GM18868 (cell line): ENCODE results near the gene GNB1L.

ENCODE experiments used
- ATAC-seq: cut with Tn5 transposase; IDR thresholded peaks from one replicate; pipeline ENCODE4 v1.9.1; 2021; ENCODE audit warnings: mild to moderate bottlenecking, moderate library complexity; ENCODE audit not compliant: unreplicated experiment

Gene GNB1L

DNA sequence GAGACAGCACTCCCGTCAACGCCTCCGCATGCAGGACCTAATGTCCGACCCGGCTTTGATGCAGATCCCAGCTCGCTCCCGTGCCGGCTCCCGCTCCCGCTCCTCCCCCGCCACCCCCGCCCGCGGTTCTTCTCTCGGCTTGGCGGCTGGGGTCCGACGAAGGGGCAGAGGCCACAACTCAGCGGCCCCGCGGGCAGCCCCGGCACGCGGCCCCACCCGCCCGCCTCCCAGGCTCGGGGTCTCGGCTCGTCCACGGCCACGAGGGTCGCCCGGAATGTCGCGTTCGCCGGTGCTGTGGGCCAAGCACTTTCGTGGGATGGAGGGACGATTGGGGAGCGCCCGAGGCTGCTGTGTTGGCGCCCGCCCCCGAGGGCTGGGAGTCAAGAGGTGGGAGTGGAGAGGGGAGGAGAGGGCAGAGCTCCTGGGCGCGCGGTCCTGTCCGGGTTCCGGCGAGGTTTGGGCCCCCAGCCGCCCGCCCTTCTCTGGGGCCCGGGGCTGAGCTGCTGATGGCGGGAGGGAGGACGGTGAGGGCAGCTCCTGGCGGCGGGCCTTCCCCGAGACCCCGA, 99.4 kb downstream of the GNB1L start:
- no peak for ATAC-seq

DNA sequence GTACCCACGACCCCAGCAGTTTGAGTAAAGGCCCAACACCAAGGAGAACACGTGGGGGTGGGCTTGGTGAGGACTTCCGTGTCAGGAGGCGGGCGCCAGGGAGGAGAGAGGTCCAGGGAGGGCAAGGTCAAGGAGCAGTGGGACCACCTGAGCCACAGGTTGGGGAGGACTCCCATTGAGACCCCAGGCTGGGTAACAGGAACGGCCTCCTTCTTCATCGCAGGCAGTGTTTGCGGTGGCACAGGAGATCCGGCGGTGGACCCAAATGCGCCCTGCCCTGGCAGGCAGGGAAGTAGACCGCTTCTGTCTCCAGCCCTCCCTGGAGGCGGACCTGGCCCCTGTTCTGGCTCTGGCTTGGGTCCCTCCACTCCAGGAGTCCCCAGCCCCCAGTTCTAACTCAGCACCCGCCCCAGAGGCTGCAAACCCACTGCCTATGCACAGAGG, 100.0 kb downstream of the GNB1L start:
- no peak for ATAC-seq

DNA sequence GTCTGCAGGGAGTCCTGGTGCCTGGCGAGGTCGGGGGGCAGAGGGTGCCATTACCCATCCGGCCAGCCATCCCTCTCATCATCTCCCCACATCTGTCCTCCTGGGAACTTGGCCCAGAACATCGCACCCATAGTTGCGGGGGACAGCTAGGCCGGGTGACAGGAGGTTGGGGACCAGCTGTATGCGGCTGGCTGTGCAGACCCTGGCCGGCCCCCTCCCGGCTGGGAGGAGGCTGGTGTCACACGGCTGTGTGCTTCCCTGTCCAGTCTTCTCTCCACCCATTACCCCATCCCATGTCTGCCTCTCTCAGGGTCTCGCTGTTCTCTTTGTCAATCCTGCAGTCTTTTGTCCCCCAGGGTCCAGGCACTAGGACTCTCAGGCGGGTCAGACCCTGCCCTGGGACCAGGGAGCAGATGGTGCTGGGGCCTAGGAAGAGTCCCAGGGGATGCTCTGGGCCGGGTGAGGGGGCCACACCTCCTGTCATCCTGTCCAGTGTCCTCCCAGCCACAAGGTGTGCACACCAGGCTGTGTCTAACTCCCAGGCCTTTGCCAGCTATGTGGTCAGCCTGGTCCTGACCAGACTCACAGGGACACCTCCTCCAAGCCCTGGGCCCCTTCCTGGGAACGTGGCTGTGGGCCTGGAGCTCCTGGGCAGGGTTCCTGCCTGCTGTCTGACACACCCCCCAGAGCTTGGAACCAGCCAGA, 100.5 kb downstream of the GNB1L start:
- no peak for ATAC-seq

GRCh38 chr22:19753090-19753842, 101.4 kb downstream of the GNB1L start:
- ATAC-seq: no peak

DNA sequence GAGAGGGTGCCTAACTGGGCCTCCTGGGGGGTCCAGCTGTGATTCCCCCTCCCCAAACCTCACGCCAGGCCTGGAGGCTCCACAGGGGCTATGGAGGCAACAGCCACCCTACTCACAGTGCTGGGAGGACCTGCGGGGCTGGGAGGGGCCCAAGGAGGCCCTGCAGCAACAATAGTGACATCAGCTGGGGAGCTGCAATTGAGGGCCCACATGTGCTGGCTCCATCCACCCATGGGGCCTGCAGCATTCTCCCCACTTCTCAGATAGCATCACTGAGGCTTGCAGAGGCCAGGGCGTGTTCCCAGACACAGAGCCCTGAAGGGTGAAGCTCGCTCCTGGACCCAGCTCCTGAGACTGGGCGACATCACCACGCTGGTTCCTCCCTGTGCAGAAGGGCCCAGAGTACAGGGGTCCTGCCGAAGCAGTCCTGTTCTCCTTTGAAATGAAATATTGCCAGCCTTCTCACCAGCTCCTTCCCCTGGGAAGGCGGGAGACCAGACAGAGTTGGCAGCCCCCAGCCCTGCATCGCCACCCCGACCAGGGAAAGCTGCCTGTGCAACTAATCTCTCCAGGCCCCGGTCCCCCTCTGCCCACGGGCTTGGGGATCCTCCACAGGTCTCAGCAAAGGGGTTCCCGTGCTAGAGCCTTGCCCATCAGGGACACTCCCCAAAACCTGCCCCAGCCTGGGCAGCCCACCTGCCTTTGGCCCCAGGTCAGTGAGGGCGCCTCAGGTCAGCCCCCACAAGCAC, 103.0 kb downstream of the GNB1L start:
- no peak for ATAC-seq

DNA sequence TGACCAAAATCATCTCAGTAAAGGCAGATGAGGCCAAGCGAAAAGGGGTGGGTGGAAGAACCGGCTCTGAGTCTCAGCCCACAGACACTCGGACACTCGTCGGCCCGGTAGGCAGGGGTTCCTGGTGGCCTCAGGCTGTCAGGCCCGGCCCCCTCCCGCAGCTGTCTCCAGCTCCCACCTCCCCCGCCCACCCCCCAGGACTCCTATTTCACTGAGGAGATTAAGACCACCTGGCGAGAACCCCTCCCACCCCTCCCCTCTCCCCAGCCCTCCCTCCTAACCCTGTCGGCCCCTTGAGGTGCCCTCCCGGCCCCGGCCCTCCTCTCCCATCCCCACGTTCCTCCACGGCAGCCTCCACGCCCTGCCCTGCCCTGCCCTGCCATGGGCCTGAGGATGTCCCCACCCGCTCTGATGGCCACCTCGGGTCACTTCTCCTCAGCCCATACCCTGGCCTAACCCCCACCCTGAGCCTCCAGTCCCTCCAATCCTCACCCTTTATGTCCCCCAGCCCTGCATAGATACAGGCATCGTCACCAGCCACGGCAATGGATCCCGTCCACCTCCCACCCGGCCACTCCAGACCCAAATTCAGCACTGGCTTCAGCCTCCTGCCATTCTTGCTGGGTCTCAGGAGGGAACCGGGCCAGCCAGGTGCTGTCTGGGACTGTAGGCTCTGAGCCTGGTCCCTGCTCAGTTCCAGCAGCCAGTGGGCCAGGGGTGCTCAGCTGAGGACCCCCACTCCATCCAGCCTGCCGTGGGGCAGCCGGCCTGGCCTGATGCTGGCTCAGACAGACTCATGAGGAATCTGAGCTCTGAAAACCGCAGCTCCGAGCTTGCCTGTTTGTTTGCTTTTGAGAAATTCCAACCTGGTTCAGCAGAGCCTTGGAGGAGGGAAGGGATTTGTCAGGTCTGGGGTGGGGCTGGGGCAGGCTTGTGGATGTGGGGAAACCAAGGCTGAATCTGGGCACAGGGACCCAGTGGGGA, 103.9 kb downstream of the GNB1L start:
- ATAC-seq: no peak

- no peak for ATAC-seq
Observed at GRCh38 chr22:19749876-19750275, 104.8 kb downstream of the GNB1L start.

DNA sequence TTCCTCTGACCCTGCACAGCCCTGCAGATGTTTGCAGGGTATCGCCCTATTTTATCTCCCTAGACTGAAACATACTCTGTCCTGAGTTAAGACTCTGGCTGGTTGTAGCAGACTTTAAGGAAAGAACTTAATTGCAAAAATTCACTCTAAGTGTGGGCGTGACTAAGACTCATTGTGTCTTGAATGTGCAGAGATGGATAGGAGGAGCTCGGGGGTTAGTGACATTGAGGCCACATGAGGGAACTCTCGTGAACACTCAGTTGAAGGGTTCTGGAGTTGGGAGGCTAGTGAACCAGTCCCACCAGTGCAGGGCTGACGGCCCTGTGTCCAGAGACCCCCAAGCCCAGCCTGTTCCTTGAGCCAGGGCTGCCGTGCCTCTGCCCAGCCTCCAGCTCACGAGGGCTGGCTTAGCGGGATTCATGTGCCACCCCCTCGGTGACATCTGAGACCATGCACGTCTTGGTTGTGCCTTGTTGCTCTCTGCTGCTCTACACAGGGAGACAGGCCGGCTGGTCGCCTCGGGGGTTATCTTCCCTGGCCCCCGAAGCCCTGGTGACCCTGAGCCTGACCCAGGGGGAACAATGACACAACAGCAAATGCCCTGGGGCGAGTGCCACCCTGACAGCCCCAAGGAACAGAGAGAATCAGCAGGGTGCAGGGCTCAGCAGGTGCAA, 105.5 kb downstream of the GNB1L start:
- ATAC-seq: no peak

DNA sequence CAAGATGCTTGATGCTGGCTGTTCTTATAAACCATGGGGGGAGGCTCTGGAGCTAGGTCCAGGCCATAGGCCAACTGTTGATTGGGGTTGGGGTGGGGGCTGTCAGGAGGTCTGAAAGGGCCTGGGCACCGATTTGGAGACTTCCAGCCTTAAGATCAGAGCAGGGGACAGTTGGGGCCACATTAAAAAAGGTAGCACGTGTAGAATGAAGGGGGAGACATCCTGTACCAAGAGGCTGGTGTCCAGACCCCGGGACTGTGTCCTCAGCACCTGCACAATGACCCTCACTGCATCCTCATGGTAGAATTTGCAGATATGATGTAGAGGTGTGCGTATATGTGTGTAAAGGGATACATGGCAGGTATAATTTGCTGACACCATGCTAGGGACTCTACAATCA, 106.5 kb downstream of the GNB1L start:
- no peak for ATAC-seq

DNA sequence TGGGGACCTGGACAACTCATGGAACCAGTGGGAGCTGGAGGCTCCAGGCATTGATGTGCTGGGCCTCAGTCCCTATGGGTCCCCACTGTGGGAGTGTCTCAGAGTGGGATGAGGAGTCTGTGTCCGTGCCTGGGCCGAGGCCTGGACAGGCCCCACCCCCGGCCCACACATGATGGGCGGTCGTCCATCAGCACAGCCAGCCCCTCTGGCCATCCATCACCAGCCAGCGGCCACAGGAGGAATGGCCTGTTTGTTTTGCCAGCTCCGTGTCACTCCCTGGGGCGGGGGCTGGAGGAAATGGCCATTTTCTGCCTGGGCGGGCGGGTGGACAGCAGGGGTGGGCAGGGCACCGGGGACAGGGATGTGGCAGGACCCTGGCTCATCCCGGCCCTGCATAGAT, 107.1 kb downstream of the GNB1L start:
- ATAC-seq: no peak

DNA sequence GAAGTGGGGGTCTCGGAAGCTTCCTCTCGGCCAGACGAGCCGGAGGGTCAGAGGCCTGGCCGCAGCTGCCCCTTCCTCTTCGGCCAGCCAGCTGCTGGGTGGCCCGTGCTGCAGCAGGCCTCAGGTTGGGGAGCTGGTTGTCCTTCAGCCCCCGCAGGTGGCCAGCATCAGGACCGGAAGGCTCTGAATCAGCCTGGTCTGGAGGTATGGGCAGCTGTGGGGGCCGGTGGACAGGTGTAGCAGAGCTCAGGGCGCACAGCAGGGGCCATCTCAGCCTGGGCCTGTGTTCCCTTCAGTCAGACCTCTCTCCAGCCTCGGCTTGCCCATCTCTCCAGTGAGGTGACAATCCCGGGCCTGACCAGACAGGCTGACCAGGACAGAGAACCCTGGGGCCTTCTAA, 107.9 kb downstream of the GNB1L start:
- ATAC-seq: no peak

DNA sequence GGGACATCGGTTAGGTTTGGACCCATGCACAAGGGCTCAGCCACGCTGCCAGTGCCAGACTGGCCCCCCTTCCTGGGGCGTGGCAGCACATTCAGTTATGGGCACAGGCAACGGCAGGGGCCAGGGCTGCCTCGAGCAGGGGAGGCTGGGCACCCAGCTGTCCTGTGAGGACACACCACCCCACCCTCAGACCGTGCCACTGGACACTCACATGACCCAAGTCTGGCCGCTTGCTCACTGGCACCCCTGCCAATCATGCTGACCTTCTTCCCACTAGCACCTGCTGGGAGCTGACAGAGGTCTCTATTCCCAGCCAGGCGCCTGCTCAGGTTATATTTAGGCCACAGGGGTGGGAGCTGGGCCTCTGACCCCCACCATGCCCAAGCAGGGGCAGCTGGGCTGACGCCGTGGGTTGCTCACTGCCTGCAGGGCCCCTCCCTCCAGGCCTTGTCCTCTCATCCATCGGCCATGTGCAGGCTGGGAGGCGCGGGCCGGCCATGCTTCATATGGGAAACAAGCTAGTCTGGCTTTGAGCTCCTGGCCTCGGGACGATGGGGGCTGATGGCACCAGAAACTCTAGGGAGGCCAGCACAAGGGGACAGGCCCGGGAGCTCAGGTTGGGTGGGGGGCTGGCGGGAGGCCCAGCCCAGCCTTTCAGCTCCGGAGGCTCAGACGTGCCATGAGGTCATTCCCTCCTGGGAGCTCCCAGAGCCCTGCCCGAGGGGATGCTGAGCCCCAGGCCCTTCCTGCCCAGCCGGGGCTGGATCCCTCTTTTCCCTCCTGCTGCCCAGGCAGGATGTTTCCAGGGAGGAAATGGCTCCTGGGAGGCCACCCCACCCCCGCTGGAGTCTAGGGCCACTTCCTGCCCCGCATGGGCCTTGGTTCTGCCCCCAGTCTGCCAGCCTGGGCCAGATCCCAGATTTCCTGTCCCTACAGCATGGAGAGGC, 109.2 kb downstream of the GNB1L start:
- ATAC-seq: no peak

GRCh38 chr22:19744350-19745006, 110.2 kb downstream of the GNB1L start:
- no peak for ATAC-seq

DNA sequence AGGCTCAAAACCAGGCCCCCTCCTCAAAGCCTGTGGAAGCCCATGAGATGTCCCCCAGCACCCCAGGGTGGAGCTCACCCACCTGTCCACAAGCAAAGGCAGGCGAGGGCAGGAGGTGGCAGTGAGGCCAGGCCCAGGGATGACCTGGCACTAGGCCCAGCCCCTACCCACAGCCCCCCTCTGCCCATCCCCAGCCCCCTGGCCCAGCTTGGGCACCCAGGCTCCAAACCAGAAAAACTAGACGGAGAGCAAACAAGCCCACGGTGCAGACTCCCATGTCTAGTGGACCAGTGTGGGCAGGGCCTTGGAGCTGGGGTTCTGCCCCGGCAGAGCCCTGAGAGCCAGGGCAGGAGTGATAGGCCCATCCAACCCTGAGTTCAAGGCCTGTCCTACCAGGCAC, 111.0 kb downstream of the GNB1L start:
- ATAC-seq: no peak

- ATAC-seq: no peak
Observed at GRCh38 chr22:19743081-19743480, 111.6 kb downstream of the GNB1L start.

DNA sequence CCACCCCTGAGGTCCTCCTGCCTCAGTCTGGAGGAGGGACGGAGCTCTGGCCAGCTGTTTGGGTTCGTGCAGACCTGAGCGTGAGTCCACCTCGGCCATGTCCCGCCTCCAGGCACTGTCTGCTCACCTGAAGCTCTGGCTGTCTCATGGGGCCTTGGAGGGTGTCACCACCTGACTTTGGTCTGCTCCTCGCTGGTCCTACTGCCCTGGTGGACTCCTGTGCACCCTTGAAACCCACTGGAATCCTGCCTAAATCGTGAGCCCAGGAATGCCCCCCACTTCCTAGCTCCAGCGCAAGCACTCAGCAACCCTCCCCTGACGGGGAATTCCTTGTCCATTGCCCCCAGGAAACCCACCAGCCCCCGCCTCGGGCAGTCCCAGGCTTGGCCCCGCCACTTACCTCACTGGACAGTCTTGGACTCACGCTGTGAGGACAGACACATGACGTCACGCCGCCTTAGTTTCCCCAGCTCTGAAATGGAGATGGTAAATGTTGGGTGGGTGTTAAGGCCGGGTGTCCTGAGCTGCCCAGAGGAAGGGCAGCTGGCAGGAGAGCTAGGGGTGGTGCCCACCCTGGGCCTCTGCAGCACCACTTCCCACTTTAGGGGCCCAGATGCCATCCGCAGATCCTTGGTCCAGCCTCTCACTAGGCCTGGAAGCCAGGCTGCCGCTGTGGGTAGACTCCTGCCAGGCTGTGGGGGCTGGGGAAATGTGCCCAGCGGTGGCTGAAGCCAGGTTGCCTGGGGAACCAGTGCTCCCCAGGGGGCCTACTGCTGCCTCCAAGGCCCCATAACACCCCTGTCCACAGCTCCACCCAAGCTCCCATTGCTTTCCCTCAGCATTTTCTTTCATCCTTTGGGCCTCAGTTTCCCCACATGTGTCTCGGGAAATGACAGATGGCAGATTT, 112.3 kb downstream of the GNB1L start:
- no peak for ATAC-seq

GRCh38 chr22:19741053-19741452, 113.6 kb downstream of the GNB1L start:
- ATAC-seq: no peak
